Measurements from ENCODE around the gene COPS3. TPM values are rescaled to one million over a fixed set of nuclear protein-coding genes. Genes with fewer than 3 reads are reported as not detected.
"Not testable (repeated sequence)": the region's sequence is repeated elsewhere in the genome, so short reads cannot be mapped to it uniquely, and the experiment has no call there.

COPS3 gene
- total and polyA plus RNA-seq, 2 of the 8 experiments (the other 6 are each of a cell fraction or from before 2014, with no cell fraction given) = 82.9 to 110 TPM

GRCh38 chr17:17277431-17277830 is 3.6 kb downstream of the COPS3 start:
- 96% methylated on average over 5 of the region's 5 CpGs; no CpG with 5 or more reads in 1 of the 2 experiments for WGBS, 2 experiments (ENCODE audit: extremely low coverage in 1 of 2, insufficient coverage in 1 of 2, insufficient read length in 1 of 2, insufficient replicate concordance in 2 of 2, low coverage in 1 of 2, low lambda C conversion rate in 2 of 2, missing lambda C conversion rate in 1 of 2)

More at GRCh38 chr17:17277431-17277830, 3.6 kb downstream of the COPS3 start:
- not testable (repeated sequence) for H3K4me2 ChIP-seq (ENCODE audit: insufficient read depth in 1 of 2, low read depth in 2 of 2, low read length in 2 of 2); H3K27me3 ChIP-seq (replicated peaks in 1 of 4; ENCODE audit: control insufficient read depth in 3 of 4, extremely low read depth in 1 of 4, insufficient read depth in 3 of 4, low read length in 3 of 4); FAIRE-seq; H2BK12ac ChIP-seq (ENCODE audit: low read depth, low read length); H3K23me2 ChIP-seq (ENCODE audit: low read depth, low read length); H3K9me3 ChIP-seq (ENCODE audit: insufficient read depth in 2 of 2, low read depth in 1 of 2, low read length in 1 of 2); H3K18ac ChIP-seq (ENCODE audit: extremely low read depth, low read length); H4K8ac ChIP-seq (ENCODE audit: extremely low read depth, insufficient read depth, low read length); H2BK20ac ChIP-seq (ENCODE audit: low read length); DNase-seq (ENCODE audit: low read depth in 1 of 2, low spot score in 2 of 2); H3K4me1 ChIP-seq (replicated peaks in 1 of 4; ENCODE audit: control insufficient read depth in 3 of 4, insufficient read depth in 4 of 4, low read length in 3 of 4); H3K14ac ChIP-seq (ENCODE audit: insufficient read length); H3K9ac ChIP-seq (replicated peaks in 1 of 4; ENCODE audit: extremely low read depth in 1 of 4, low read depth in 3 of 4, low read length in 3 of 4); H2BK120ac ChIP-seq (replicated peaks; ENCODE audit: low read depth, low read length); H2AFZ ChIP-seq (ENCODE audit: low read length); H3K4me3 ChIP-seq (ENCODE audit: extremely low read depth in 1 of 4, insufficient read depth in 2 of 4, low read depth in 3 of 4, low read length in 4 of 4); H3K56ac ChIP-seq (replicated peaks; ENCODE audit: insufficient read length, low read depth, low read length); H2BK15ac ChIP-seq (ENCODE audit: low read length); H3K23ac ChIP-seq (ENCODE audit: insufficient read length); H3K79me1 ChIP-seq (ENCODE audit: low read depth, low read length); H4K5ac ChIP-seq (ENCODE audit: insufficient read length, low read depth, low read length); H2BK5ac ChIP-seq (ENCODE audit: low read depth, low read length); H2AK5ac ChIP-seq (ENCODE audit: low read depth, low read length); H3K27ac ChIP-seq (ENCODE audit: low read depth, low read length); H3K4ac ChIP-seq (replicated peaks; ENCODE audit: insufficient read length, low read depth, low read length); H4K91ac ChIP-seq (replicated peaks; ENCODE audit: insufficient read length, low read length)
- H3K36me3 ChIP-seq (ENCODE audit: control insufficient read depth in 2 of 4, insufficient read depth in 4 of 4, low read length in 3 of 4) = peaks cover 0 to 25% (median 6%) of the 10 kb centered on the region in 4 experiments; a peak in 4 of 8 replicates
- H4K20me1 ChIP-seq (replicated peaks in 1 of 2; ENCODE audit: control insufficient read depth in 1 of 2, insufficient read depth in 2 of 2, low read length in 2 of 2) = peaks cover 3 to 11% of the 10 kb centered on the region in 2 experiments
- POLR2A ChIA-PET (ENCODE audit: partially characterized antibody) = interaction anchor here (1.3 to 2.7 kb wide), 2 partner anchors 24 to 39 kb away, joined by 4 to 9 read pairs; no protein-coding TSS in a partner anchor
- peaks cover 18 to 56% of the 10 kb centered on the region in 2 experiments for H3K79me2 ChIP-seq (ENCODE audit: control insufficient read depth in 1 of 2, insufficient read depth in 2 of 2, low read length in 2 of 2)
- CTCF ChIA-PET (ENCODE audit: partially characterized antibody) = interaction anchor here (1.3 kb wide), 1 partner anchor 23 kb away, joined by 3 read pairs; no protein-coding TSS in a partner anchor
